ENCODE data around the gene UNC119B. TPM values are rescaled to one million over a fixed set of nuclear protein-coding genes. Genes with fewer than 3 reads are reported as not detected.

The UNC119B gene
- polyA plus RNA-seq, 1 experiment = 41.9 TPM

DNA sequence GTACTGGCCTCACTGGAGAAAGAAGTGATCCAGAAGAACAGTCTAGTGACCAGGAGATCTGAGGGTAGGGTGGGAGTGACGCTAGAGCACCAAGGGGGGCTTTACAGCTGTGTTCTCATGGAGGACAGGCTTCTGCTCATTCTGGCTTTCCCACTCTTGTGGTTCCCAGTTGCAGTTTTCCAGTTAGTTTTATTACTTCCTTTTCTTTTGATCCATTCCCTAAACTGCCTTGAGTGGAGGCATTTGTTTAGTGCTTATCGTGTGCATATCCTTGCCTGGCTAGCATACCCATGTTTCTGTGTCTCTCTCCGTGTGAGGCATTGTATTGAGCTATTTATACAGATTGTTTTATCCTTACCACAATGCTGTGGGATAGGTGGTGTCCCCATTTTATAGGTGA, 19.3 kb upstream of the UNC119B start:
- Histone ChIP-seq H3K27me3 (ENCODE audit: control insufficient read depth, insufficient read depth, low read length) (no peaks in the 10 kb centered on the region), H3K27ac (ENCODE audit: low read depth, low read length) (no peak overlapping the region), H3K4me3 (ENCODE audit: low read depth, low read length) (no peak overlapping the region), H3K9me3 (ENCODE audit: control insufficient read depth, insufficient read depth, low read length) (no peaks in the 10 kb centered on the region; the same call in 1 of the 2 replicates)
- DNase-seq (ENCODE audit: low read depth, low spot score) = no peak
- POLR2A ChIA-PET = no interaction called here
- CTCF ChIA-PET = interaction anchor here (1.3 kb wide), 1 partner anchor 44 kb away, joined by 4 read pairs; no protein-coding TSS in a partner anchor
- TF ChIP-seq, protein P1, sequence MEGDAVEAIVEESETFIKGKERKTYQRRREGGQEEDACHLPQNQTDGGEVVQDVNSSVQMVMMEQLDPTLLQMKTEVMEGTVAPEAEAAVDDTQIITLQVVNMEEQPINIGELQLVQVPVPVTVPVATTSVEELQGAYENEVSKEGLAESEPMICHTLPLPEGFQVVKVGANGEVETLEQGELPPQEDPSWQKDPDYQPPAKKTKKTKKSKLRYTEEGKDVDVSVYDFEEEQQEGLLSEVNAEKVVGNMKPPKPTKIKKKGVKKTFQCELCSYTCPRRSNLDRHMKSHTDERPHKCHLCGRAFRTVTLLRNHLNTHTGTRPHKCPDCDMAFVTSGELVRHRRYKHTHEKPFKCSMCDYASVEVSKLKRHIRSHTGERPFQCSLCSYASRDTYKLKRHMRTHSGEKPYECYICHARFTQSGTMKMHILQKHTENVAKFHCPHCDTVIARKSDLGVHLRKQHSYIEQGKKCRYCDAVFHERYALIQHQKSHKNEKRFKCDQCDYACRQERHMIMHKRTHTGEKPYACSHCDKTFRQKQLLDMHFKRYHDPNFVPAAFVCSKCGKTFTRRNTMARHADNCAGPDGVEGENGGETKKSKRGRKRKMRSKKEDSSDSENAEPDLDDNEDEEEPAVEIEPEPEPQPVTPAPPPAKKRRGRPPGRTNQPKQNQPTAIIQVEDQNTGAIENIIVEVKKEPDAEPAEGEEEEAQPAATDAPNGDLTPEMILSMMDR (IDR thresholded peaks at IDR 0.05; ENCODE audit: low read depth, low read length) = no peak

DNA sequence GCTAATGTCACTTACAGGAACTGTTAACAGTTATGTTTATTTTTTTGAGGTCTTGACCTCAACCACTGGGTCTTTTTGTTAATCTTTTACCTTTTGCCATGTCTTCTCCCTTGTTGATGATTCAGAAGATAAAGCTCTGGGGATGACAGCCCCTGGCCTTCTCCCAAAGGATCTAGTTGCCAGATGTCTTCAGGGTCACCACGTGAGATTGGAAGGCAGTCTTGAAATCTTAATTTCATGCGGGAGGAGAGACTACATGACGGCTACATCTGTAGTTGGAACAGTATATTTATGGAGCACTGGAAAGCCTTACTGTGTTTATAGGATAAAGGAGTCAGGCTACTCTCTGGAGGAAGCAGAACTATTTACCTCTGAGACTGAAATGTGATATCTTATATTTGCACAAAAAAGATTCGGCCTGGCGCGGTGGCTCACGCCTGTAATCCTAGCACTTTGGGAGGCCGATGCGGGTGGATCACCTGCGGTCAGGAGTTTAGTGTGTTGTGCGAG, 17.7 kb upstream of the UNC119B start:
- CTCF ChIA-PET = interaction anchor here (1.3 kb wide), 1 partner anchor 44 kb away, joined by 6 read pairs; no protein-coding TSS in a partner anchor

DNA sequence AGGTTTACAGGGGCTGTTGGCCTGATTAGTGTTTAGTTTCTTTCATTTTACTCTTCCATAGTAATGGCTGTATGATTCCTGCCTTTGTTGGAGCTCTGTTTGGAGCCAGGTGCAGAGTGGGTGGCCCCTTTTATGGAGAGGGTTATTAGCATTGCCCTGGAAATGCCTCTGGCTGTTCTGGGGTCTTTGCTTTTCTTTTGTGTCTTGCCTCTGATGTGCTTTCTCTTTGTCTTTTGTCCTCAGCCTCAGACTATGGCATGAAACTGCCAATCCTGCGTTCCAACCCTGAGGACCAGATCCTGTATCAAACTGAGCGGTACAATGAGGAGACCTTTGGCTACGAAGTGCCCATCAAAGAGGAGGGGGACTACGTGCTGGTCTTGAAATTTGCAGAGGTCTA, 16.4 kb upstream of the UNC119B start:
- Histone ChIP-seq H3K4me3 (ENCODE audit: low read depth, low read length) (no peak overlapping the region), H3K27me3 (ENCODE audit: control insufficient read depth, insufficient read depth, low read length) (no peaks in the 10 kb centered on the region), H3K27ac (ENCODE audit: low read depth, low read length) (no peak overlapping the region), H3K9me3 (ENCODE audit: control insufficient read depth, insufficient read depth, low read length) (no peaks in the 10 kb centered on the region)
- ChIA-PET POLR2A (no interaction called here), CTCF (no interaction called here)
- TF ChIP-seq, protein P1 (IDR thresholded peaks at IDR 0.05; ENCODE audit: low read depth, low read length) = no peak
- DNase-seq (ENCODE audit: low read depth, low spot score) = no peak

More for the DNA sequence above, 17.7 kb upstream of the UNC119B start:
- TF ChIP-seq, protein P1 (IDR thresholded peaks at IDR 0.05; ENCODE audit: low read depth, low read length) = no peak
- POLR2A ChIA-PET = no interaction called here
- Histone ChIP-seq H3K9me3 (ENCODE audit: control insufficient read depth, insufficient read depth, low read length) (no peaks in the 10 kb centered on the region), H3K27ac (ENCODE audit: low read depth, low read length) (no peak overlapping the region), H3K27me3 (ENCODE audit: control insufficient read depth, insufficient read depth, low read length) (no peaks in the 10 kb centered on the region), H3K4me3 (ENCODE audit: low read depth, low read length) (no peak overlapping the region)
- DNase-seq (ENCODE audit: low read depth, low spot score) = no peak

DNA sequence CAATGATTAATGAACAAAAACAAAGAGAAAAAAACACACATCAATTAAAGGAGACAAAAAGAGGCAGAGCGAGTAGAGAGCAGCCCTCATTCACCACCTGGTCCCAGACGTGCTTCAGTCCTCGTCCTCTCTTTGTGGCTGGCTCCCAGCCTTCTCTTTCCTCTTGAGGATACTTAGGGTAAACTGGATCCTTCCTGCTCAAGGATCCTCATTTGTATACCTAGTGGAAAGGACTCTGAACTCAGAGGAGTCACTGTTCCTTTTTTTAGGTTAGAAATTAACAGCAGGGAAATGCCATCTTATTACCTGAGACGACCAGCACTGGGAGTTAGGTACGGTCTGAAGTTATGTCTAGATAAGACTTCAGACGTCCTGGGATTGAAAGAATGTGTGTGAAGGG, 13.6 kb upstream of the UNC119B start:
- ChIA-PET CTCF (no interaction called here), POLR2A (no interaction called here)
- no peaks in the 10 kb centered on the region for H3K27me3 ChIP-seq (ENCODE audit: control insufficient read depth, insufficient read depth, low read length)
- TF ChIP-seq, protein P1 (IDR thresholded peaks at IDR 0.05; ENCODE audit: low read depth, low read length) = no peak
- H3K4me3 ChIP-seq (ENCODE audit: low read depth, low read length) = no peak overlapping the region
- no peak for DNase-seq (ENCODE audit: low read depth, low spot score)
- H3K9me3 ChIP-seq (ENCODE audit: control insufficient read depth, insufficient read depth, low read length) = no peaks in the 10 kb centered on the region
- no peak overlapping the region for H3K27ac ChIP-seq (ENCODE audit: low read depth, low read length)

DNA sequence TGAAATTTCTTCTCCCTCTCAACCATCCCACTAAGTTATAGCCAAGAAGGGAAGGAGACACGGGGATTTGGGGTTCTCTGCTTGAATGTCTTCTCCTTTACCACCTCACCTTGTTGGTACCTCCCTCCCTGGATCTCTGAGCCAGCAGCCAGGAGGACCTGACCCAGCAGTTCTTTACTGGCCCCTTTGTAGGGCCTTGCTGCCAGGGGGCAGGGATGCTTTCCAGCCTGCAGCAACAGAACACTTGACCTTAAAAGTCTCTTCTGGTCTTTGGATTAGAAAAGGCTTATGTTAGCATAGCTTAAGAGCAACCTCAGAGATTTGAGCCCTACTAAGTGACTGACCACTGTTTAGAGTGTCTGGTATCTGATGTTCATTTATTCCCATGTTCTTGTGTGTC, 12.9 kb upstream of the UNC119B start:
- TF ChIP-seq, protein P1 (IDR thresholded peaks at IDR 0.05; ENCODE audit: low read depth, low read length) = no peak
- no peak for DNase-seq (ENCODE audit: low read depth, low spot score)
- no peak overlapping the region for H3K27ac ChIP-seq (ENCODE audit: low read depth, low read length)
- no peaks in the 10 kb centered on the region for H3K27me3 ChIP-seq (ENCODE audit: control insufficient read depth, insufficient read depth, low read length)
- ChIA-PET CTCF (interaction anchor here (0.6 to 0.8 kb wide), 2 partner anchors 12 to 114 kb away, joined by 3 read pairs; no protein-coding TSS in a partner anchor), POLR2A (no interaction called here)
- no peaks in the 10 kb centered on the region for H3K9me3 ChIP-seq (ENCODE audit: control insufficient read depth, insufficient read depth, low read length)
- no peak overlapping the region for H3K4me3 ChIP-seq (ENCODE audit: low read depth, low read length)
